Measurements from ENCODE around the gene UPB1. TPM values are rescaled to one million over a fixed set of nuclear protein-coding genes. Genes with fewer than 3 reads are reported as not detected.

Gene UPB1
- total RNA-seq, result under 1 TPM in 1 of 4 donors, not detected in 3; 0.57 TPM

DNA sequence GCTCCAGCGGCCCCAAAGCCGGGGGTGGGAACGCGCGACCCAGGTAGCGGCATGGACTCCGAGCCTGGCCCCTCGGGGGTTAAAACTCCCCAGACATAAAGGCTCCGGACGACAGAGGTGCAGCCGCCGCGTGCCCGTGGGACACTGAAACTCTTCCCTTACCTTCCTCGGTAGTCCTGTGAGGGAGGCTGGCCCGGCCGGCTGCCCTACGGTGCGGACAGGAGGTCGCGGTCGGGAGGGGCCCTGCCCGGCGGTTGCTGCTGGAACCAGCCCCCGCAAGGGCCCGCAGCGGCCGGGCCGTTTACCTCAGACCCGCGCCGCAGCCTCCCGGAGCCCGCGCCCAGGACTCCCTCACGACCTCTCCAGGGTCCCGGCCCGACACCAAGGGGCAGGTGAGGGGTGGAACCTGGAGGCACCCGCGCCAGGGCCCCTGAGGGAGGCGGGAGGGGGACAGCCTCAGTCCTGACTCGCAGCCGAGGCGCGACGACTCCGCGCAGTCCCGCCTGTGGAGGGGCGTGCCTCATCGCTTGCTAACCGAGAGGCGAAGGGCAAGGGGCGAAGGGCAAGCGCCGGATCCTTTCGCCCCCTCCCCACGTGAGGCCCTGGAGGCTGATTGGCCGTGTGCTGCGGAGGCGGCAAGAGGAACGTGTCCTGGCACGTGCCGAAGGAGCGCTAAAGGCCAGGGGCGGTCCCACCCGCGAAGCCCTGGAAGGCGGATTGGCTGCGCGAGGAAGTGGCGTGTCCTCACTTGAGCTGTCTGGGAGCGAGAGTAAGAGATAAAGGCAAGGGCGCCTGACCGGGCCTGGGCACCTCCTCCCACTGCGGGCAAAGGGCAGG is at the start of gene UPB1:
TSS of gene UPB1 (plus strand) at position 805 of the 837 bp plus-strand sequence. CDS start 72 bp downstream, outside the sequence.
- DNase-seq, result no peak
- Histone ChIP-seq H3K27me3 (peaks cover 0 to 37% (median 10%) of the 10 kb centered on the region in 4 donors), H3K9me3 (no peaks in the 10 kb centered on the region), H3K36me3 (no peaks in the 10 kb centered on the region), H3K4me1 (peaks cover 0 to 14% (median 8%) of the 10 kb centered on the region in 3 donors), H3K27ac (no peak within 1 kb of the TSS), H3K4me3 (peak within 1 kb of the TSS in 2 of 4 donors; percentile 28 to 53)
- no peak for TF ChIP-seq POLR2A (IDR thresholded peaks at IDR 0.05)
- no peak for TF ChIP-seq CTCF (IDR thresholded peaks at IDR 0.05)
- intact Hi-C loops (cut with DNase I), result no loop called here
- 29 to 52% methylated on average over 9 to 14 of the region's 76 CpGs for WGBS, 2 donors

DNA sequence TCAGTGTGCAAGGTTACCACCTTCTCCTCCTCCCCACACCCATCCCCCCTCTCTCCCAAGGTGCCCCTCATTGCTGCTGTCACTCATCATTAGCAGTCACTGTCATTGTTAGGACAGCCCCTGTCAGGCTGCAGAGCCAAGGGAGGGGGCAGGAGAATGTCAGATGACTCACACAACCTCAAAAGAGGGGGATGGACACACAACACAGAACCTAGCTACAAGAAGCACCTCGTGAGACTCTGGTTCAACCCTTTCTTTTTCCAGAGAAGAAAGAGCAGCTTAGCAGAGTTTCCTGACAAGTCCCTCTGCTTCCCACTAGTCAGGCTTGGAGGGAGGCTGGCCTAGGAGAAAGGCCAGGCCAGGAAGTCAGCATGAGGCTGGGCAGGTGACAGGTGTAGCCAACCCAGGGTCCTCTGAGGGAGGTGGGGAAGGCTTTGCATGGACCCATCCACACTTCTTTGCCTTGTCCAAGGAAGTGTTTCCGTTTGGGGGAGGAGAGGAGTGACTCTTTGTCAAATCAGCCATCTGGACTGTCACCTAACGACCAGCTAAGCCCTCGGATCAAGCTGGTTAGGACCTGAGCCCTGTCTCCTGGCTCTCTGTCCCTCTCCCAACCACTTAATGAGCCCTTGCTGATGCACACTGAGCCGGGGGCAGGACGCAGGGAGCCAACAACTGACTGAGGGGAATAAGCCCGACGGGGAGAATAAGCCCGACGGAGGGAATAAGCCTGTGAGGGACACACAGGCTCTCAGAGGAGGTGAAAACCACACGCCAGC is 49.5 kb upstream of the UPB1 start:
- WGBS, 2 donors, result 60 to 83% methylated on average over 3 to 6 of the region's 11 CpGs
- Histone ChIP-seq H3K4me3 (no peak overlapping the region), H3K27me3 (no peaks in the 10 kb centered on the region), H3K36me3 (peaks cover 0 to 9% (median 0%) of the 10 kb centered on the region in 3 donors), H3K9me3 (no peaks in the 10 kb centered on the region), H3K27ac (no peak overlapping the region), H3K4me1 (peaks cover 0 to 4% (median 0%) of the 10 kb centered on the region in 3 donors)
- TF ChIP-seq CTCF (IDR thresholded peaks at IDR 0.05), result no peak
- no peak for TF ChIP-seq POLR2A (IDR thresholded peaks at IDR 0.05)
- intact Hi-C loops (cut with DNase I), result no loop called here
- no peak for DNase-seq

DNA sequence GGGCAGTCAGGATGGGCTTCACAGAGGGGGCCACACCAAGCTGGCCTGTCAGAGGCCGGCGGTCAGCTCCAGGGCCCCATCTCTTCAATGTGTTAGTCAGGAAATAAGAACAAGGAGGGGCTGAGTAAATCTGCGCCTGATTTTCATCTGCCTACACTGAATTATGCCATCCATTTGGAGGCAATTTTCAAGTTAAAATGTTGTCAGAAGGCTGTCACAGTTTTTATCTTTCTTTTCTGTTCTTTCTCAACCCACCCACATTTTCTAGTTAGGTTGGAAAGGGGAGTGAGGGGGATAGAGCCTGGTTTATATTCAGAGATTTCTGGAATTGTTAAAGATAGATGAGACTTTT is 48.9 kb upstream of the UPB1 start:
- no peak for TF ChIP-seq POLR2A (IDR thresholded peaks at IDR 0.05)
- TF ChIP-seq CTCF (IDR thresholded peaks at IDR 0.05), result no peak
- Histone ChIP-seq H3K4me1 (no peaks in the 10 kb centered on the region), H3K27ac (no peak overlapping the region), H3K9me3 (peaks cover 0 to 1% (median under 1%) of the 10 kb centered on the region in 3 donors), H3K4me3 (no peak overlapping the region), H3K36me3 (peaks cover 0 to 5% (median 0%) of the 10 kb centered on the region in 3 donors), H3K27me3 (no peaks in the 10 kb centered on the region)
- 81 to 89% methylated on average over 3 of the region's 3 CpGs for WGBS, 2 donors
- intact Hi-C loops (cut with DNase I), result no loop called here
- no peak for DNase-seq

- intact Hi-C loops (cut with DNase I), result no loop called here
- TF ChIP-seq POLR2A (IDR thresholded peaks at IDR 0.05) (no peak), CTCF (IDR thresholded peaks at IDR 0.05) (no peak)
- Histone ChIP-seq H3K27ac (no peak overlapping the region), H3K4me3 (no peak overlapping the region), H3K9me3 (peaks cover 0 to 3% (median 3%) of the 10 kb centered on the region in 3 donors), H3K4me1 (no peaks in the 10 kb centered on the region), H3K36me3 (no peaks in the 10 kb centered on the region), H3K27me3 (no peaks in the 10 kb centered on the region)
- DNase-seq, result no peak
- 61 to 67% methylated on average over 1 of the region's 1 CpG for WGBS, 2 donors
These were observed 44.5 kb upstream of the UPB1 start for GRCh38 chr22:24450610-24451009.

GRCh38 chr22:24451162-24451561 is 44.0 kb upstream of the UPB1 start:
- Histone ChIP-seq H3K9me3 (peaks cover 0 to 3% (median 3%) of the 10 kb centered on the region in 3 donors), H3K27me3 (no peaks in the 10 kb centered on the region), H3K4me1 (no peaks in the 10 kb centered on the region), H3K27ac (no peak overlapping the region), H3K4me3 (no peak overlapping the region), H3K36me3 (no peaks in the 10 kb centered on the region)
- intact Hi-C loops (cut with DNase I), result no loop called here
- TF ChIP-seq CTCF (IDR thresholded peaks at IDR 0.05), result no peak
- TF ChIP-seq POLR2A (IDR thresholded peaks at IDR 0.05), result no peak
- DNase-seq, result no peak
